Activated naive CD4-positive, alpha-beta T cell (primary cell): ENCODE measurements around the gene CRMP1.

Source experiments
- DNase-seq, 4 experiments: peaks; one replicate each; lab custom pipeline; 2025; lab: John Stamatoyannopoulos, UW

CRMP1 gene

DNA sequence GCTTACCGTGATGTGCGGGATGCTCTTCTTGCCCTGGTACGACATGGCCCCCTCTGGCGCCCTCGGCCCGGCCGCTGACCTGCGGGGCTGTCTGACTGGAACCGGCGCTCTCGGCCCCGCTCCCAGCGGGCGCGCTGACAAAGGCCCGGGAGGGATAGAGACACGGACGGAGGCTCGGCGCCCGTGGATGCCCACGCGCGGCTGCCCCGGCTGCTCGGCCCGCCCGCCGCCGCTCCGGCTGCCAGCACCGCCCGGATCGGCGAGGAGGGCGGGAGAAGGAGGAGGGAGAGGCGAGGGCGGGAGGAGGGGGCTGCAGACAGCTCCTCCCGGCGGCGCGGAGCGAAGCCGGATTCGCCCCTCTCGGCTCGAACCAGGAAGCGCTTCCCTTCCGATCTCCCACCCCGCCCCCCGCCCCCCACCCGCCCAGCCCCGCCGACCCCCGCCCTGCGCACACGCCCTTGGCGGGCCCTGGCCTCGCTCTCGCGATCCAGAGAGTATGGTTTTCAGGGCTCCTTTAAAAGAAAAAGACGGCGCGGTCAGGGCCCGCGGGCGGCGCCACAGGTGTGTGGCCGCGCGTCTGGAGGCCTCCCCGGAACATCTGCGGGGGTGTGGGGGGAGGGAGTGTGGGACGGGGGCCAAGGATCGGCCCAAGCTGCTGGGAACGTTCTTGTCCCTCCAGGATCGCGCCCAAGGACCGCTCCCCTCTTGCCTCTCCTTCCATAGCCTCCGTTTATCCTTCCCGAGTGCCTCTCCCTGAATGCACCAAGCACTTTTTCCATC is 4.5 kb downstream of the CRMP1 start:
- DNase-seq, result no peak

DNA sequence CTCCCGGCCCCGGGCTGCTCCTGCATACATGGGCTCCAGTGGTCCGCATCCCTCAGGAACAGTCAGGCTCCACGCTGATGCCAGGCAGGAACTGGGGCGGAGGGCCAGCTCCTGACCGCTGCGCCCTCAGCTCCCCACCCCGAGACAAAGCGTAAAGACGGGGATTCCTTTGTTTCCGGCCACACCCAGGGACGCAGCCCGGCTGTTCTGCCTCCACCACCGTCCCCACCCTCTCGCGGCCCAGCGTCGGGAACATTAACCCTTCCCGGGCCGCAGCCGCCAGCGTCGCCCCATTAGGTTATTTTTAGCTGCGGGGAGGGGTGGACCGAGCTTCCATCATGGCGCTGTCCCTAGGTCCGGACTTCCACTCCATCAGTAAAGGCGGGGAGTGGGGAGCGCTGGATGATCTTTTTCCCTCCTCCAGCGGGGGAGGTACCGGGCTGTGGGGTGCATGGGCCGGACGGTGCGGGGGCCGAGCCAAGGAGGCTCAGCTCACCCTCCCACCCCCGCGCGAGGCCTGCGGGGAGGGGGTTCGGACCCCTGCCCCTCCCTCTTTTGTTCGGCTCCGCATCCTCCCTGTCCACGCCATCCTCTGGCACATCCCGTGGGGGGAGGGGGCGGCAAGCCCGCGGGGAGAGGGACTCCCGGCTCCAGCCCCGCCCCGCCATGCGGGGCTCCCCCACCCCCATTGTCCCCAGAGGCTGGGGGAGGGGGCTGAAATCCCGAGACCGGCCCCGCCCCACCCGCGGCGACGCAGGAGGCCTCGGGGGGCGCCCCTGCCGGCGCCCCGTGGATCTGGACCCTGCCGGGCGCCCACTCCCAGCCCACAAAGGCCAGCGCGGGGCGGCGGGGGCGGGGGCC is 5.3 kb downstream of the CRMP1 start:
- no peak for DNase-seq

DNA sequence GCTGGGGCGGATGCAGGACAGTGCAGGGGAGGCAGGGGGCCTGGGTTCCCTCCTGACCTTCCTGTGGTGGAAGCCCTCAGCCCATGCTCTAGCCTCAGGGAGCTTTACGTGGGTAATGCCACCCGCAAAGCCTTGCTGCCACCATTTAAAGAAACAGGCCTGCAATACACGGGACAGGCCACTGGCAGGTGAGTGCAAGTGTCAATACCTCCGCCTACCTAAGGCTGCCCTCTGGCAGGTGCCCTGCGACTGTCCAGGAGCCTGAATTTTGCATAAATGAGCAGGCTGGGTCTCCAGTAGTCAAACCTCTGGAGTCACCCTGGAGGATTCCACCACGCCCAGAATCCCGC is 5.9 kb downstream of the CRMP1 start:
- DNase-seq, result no peak

DNA sequence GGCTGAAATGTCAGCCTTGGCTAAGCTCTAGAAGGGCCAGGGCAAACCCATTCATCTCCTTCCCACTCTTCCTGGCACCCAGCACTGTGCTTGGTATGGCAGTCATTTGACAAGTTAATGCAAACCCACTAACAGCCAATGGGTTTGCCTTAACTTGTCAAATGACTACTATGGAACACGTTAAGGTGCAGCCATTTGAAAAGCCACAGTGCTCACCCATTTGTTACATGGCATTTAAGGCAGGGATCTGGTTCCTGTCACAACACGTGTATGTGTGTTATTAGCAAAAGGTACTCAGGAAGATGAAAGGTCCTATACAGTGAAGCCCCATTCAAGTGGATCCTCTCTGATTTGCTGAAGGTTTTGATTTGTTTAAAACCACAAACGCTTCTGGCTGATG is 7.2 kb downstream of the CRMP1 start:
- DNase-seq, result no peak

DNA sequence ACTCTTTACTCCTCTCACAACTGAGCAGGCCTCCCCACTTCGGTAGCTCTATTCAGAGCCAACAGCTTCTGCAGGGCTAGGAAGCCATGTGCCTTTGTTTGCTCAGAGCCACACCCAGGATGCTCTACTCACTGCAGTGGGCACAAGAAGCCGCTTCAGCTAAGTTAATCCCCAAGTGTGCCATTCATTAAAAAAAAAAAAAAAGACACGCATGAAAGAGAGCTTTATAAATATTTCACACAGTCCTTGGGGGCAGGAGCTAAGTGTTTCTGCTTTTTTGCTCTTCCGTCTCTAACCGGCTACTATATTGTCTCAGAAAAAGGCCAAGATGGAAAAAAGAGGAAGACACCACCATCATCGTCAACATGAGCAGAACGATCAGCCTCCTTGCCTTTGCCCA is 8.1 kb downstream of the CRMP1 start:
- no peak for DNase-seq

DNA sequence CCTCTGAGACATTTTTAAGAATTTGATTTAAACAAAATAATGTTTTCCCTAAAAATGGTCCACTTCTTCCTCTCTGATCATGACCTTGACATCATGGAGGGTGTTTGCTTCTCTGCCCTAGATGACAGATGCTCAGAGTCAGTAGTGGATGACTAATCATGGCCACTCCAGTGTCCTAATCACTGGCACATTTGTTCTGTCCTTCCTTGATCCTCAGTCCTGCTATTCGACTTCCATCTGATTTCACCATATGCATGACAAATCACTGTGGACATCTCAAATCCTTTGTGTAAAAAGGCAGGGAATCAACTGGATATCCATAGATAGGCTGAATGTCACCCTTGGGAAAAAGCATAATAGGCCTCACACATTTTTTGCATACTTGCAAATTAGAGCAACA is 9.0 kb downstream of the CRMP1 start:
- no peak for DNase-seq

DNA sequence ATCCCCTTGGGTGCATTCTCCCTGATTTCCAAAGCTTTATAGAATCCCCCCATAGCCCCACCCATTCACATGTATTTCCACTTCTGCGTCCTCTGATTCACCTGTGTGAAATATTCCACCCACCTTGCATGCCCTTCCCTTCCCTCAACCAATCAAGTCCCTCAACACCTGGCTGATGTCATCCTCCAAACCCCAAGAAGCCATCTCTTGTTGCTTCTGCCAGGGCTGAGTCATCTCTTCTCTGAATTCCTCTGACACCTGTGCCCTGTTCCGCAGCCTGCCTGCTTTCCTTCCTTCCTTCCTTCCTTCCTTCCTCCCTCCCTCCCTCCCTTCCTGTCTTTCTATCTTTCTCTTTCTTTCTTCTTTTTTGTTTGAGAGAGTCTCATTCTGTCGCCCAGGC is 9.9 kb downstream of the CRMP1 start:
- no peak for DNase-seq

DNA sequence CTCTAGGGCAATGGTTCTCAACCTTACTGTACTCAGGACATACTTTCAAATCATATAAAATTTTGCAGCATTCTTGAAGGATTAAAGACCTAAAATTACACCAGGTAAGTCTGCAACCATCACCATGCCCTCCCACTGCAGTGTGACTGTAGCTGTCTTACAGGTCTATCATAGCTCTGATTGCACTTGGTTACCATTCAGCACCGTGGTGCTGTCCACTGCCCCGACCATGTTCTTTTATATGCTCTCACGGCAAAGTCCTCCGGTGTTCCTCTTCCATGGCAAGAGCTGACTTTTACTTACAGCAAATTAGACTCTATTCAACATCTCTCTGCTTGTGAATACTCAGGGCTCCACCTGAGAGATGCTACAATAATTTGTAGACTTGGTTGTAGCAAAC is 11.5 kb downstream of the CRMP1 start:
- no peak for DNase-seq

DNA sequence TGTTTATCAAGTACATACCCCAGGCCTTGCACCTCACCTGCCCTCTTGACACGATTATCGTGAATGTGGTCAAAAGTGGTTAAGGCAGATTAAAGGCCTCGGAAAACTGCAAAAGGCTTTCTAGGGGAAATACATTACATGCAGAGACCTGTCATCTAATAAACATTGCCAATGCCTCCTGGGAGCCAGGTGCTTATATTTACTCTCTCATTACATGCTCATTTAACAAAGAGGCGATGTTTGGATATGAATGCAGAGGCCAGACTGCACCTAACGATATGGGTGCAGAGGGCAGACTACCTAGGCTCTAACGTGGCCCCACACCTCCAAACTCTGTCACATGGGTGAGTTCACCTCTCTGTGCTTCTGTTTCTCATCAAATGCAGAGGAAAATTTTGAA is 14.5 kb downstream of the CRMP1 start:
- DNase-seq, result no peak

DNA sequence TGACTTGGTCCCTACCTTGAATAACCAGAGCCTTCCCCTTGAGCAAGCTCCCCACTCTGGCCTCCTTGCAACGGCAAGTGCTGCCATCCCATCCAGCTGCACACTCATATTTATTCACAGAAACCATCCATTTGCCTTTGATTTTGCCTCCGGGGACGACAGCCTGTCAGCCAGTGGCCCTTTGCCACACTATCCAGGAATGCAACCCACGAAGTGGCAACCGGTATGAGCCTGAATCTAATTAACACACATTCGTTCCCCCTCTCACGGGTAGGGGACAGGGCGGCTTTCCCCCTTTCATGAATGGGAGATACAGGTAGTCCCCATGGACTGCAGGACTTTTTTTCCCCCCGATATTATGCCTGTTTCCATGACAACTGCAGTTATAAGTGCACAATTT is 15.5 kb downstream of the CRMP1 start:
- DNase-seq, result no peak

DNA sequence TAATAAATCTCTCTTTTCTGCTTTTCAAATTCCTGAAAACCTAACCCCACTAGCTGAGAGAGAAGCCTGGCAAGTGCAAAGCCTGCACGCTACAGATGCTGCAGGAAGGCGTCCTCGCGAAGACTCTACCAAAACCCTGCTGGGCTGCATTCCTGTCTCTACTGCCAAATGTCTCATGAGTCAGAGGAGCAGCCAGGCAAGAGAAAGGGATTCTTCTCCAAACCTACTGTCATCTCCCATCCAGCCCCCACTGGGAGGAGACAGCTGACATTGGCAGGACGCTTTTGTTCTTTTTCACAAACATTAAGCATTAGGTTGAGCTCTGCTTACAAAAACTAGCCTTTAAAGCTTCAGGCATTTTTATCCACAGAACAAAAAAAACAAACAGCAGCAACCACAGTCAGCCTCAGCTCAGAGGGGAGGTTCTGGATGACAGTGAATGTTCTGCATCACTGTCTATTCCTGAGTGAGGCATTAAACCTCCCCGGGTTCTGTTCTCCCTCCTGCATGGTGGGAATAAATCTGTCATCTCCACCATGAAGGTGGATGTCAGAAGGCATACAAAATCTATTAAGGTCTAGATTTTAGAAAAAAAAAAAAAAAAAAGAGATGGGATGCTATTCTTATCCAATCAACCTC is 18.0 kb downstream of the CRMP1 start:
- no peak for DNase-seq

DNA sequence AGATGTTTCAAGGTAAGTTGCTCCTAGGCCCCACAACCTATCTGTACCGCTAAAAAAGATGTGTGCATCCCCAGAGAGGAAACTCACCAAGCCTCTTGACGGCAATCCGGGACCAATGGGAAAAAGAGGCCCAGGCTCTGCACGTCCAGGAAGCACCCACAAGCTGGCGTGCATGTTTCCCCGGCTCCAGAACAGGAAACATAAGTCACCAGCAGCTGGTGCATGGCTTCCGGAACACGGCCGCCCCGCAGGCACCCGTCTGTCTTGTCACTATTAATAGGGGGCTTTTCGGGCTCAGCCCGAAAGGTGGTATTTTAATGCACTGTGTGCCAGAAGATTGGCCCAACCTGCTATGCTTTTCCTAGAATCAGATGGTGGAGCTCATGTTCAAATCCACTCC is 22.2 kb downstream of the CRMP1 start:
- no peak for DNase-seq

DNA sequence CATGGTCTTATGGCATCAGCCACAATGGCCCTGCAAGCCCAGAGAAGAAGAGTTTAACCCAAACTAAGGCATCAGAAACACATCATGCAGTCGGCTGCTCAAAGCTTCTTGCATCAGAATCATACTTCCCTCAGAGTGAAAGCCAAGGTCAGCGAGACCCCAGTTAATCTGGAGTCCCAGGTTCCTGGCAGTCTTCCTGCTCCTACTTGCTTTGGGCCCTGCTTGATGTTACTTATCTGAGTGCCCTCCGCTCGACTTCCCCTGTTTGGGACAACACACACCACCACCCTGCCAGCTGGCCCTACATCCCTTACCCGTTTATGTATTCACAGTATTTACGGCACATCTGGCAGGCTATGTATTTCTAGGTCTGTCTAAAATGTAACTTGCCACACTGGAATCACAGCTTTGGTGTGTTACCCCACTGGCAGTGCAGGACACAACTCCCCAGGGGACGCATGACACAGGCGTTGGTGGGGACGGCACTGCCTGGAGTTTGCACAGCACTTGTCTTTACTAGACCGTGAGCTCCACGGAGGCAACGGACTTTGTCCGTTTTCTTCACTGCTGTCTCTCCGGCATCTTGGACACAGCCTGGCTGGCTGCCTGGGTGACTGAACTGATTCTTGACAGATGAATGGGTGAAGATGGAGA is 22.8 kb downstream of the CRMP1 start:
- DNase-seq, result no peak

DNA sequence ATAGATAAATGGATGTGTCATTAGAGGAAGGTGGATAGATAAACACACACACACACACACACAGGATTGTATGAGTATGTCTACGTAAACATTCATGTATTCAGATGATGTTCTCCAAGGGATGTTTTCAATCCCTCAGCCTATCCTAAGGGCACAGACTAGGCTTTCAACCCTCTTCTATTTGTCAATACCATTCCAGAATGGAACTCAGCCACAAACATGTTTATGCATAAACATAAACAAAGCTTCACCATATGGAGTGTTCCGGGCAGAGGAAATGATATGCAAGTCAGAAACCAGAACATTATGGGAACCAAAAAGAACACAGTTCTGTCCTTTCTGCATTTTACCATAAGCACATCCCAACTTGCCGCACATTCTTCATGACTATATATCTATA is 25.0 kb downstream of the CRMP1 start:
- DNase-seq, result no peak

DNA sequence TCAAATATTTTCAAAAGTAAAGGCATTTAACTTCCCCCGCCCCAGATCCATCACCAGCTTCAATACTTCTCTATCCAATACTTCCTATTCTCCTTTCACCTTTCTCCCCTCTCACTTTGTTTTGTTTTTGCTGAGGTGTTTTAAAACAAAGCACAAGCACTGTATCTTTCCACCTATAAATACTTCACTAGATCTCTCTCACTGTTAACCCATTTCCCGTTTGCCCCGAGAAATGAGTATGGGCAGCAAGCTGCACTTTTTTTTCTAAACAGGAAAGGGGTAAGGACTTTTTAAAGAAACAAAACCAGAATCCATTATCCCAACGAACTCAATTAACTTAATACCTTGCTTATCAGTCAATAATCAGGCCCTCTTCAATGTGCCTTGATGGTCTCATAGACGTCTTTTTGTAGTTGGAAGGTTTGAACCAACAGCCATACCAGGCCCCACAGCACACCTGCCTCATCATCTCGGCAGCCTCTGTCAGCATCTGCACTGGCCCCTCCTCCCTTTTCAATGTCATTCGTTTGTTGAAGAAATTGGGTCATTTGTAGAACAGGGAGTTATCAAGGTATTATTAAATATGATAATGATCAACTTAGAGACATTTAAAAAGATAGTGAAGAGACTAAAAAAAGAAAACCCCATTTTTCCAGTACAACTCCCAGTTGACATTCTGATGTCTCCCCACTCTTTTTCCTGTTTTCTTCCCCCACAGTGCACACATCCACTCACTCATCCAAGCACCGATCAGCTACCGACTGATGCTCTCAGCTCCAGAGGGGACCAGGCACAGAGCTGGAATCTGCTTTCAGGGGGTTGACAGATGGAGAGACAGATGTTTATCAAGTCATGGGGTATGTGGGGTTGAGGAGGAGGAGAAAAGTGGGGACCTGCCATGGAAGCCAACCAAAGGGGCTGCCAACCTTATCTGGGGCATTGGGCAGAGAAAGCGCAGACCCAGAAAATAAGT is 25.8 kb downstream of the CRMP1 start:
- DNase-seq, result no peak

DNA sequence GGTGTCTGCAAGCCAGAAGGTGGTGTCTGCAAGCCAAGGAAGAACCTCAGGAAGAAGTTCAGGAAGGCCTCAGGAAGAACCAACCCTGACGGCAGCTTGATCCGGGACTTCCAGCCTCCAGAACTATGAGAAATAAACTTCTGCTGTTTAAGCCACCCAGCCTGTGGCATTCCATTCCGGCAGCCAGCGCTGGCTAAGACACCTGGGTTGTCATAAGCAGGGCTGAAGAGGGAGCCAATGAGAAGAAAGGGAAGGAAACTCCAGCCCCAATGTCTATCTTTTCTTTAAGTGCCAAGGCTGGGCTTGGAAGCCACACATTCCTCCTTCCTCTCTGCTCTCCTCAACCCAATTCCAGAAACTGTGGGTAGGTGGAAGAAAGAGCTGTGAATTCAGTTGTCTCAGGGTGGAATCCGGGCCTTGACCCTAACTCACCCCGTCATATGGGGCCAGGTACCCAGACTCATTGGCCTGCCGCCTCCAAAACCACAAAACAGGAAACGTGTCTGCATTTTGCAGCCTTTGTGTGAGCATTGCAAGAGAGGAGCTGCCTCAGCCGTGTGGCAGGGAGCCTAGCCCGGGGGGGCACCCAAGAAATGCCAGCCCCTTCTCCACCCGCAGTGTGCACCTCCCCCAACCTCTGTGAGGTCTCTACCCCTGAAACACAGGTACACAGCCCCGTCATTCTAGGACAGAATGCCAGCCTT is 26.8 kb downstream of the CRMP1 start:
- no peak for DNase-seq

DNA sequence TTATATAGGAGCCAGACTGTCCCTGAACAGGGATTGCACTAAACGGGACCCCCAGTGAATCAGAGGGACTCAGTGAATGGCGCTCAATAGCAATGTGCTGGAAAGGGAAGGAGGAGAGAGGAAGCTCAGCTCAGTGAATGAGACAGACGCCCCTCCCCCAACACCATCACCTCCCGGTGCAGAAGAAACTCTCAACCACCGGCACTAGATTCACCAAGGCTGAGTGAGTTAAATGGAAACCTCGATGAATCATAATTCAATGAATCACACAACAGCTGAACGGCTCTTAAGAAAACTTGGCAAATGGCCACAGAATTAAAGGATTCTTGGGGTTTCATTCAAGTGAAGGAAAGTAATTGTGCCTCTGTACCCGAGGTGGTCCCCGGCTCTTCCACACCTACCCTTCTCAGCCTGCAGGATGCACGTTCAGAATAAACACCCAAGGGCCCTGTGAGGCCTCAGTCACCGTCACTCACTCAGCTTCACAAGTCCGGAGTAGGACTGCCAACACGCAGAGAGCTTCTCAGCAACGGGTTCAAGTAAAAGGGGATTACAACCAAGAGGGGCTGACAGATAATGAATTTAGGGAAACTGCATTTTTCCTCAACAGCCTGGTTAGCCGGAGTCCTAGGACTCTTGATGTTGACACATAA is 29.3 kb downstream of the CRMP1 start:
- no peak for DNase-seq

DNA sequence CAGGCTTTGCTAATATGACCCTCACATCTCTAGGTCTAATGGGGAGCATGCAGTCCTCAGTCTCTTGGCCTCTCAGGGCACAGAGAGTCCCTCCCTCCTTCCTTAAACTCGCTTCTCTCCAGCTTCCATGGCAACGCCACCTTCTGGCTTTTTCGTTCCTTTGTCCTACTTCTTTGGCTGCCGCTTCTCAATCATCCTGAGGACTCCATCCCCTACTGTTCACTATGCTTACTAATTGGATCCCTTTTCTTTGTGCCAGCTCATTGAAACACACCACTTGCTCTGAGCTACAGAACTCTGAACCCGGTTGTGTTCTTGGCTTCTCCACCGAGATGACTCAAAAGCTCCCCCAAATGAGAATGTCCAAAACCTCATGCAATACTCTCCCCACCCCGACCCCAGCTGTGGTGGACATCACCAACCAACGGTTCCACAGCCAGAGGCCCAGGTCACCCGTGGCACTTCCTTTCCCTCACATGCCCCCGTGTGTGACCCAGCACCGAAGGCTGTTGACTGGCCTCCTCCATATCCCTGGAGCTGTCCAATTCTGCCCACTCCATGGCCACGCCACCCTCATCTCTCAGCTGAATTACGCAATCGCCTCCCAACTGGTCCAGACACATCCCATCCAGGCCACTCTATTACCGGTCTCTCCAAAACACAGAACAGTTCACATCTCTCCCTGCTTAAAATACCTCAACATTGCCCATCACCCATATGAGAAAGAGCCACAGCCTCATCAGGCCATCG is 34.7 kb downstream of the CRMP1 start:
- no peak for DNase-seq

DNA sequence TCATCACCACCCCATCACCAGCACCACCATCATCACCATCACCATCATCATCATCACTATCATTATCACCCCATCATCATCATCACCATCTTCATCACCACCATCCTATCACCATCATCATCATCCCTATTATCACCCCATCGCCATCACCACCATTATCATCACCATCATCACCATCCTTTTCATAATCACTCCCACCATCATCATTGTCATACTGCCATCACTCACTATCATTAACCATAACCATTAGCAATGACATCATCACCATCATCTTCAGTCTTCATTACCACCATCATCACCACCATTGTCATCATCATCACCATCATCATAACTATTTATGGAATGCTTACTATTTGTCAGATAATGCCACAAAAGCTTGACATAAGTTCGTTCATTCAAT is 35.7 kb downstream of the CRMP1 start:
- no peak for DNase-seq
